GDM1 (cell line): ENCODE data around the gene CFDP1.
"Not testable (repeated sequence)": the region's sequence is repeated elsewhere in the genome, so short reads cannot be mapped to it uniquely, and the experiment has no call there.

ENCODE experiments used
- DNase-seq: peaks from one replicate; lab custom pipeline; 2025; lab: John Stamatoyannopoulos, UW

Gene CFDP1

DNA sequence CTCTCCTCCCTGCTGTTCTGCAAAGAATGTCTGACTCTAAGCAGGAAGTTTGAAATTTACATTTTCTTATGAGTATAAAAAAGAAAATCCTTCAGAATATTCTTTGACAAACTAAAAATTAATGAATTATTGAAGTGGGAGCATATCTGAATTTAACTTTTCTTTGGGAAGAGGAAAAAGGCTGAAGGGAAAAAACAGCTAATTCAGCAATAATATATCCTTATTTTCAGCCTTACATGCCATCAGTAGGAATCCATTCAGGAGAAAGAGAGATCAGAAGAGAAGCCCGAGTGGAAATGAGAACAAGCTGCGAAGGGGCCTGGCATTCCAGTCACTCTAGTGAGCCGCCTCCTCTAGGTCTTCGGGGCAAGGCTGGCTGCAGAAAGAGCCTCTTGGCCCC lies 140.1 kb downstream of the CFDP1 start:
- DNase-seq, result no peak

DNA sequence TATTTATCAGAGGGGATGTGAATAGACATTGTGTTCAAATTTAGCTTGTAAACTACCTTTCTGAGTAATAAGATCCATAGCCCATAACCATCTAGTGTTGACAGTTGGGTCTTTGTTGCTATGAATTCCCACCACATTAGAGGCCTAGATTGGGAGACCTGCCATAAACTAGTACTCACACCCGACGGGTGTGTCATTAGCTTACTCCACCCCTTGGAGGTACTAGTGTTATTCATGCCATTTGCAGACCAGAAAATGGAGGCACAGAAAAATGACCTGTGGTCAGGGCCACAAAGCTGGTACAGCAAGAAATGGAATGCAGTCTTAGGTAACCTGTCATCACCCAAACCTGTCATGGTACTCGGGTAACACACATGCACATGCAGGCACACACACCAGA lies 140.6 kb downstream of the CFDP1 start:
- no peak for DNase-seq

DNA sequence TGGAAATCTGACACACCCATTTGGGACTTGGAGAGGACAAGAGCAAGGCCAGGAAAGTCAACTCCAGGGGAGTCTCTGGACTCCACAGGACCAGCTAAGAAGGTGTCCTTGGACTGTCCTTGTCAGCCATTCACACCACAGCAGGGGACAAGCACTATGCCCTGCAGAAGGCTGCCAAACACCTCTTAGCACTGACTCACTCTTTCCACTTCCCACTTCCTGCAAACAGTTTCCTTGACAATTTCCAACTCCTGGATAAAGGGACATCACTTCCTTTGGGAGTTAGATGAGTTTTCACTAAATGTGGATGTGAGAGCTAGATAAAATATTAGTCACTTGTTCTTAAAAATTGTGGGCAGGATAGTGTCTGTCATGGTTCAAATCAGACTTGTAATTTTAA lies 144.1 kb downstream of the CFDP1 start:
- no peak for DNase-seq

DNA sequence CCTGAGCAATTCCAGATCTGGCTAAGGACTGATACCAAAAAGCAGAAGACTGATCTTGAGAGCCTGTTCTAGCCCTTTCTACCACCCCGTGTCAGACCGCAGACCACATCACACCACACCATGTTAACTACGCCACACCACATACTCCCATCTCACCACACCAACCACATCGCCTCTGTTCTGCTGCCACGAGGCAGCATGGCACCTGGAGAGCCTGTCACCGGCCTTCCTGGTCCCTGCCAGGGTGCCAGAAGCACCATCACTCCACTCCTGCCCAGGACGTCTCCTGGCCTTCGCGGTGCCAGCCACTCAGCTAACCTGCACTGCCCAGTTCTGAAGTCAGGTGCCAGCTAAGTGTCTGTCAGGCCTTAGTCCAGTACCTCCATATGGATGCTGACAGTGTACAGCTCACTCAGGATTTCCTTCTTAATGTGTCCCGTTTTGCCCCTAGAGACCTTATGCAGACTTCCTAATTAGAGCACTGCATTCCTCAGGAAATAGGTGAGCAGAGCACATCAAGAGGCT lies 144.6 kb downstream of the CFDP1 start:
- no peak for DNase-seq

DNA sequence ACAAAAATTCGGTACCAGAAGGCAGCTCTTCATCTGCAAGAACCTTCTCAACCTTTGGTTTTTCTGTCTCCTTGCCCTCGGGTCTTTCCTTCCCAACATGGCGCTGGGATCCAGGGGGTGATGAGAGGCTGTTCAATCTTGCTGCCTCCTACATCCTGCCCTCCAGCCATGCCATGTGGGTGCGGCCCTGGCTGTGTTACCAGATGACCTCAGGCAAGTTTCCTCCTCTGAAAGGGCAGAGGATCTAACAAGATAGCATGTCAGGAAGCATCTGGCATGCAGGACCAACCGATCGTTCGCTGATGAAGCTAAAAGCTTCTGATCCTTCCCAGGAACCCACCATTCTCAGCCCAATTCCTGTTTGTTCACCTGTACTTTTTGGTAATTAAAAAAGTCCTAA lies 145.1 kb downstream of the CFDP1 start:
- DNase-seq, result no peak

DNA sequence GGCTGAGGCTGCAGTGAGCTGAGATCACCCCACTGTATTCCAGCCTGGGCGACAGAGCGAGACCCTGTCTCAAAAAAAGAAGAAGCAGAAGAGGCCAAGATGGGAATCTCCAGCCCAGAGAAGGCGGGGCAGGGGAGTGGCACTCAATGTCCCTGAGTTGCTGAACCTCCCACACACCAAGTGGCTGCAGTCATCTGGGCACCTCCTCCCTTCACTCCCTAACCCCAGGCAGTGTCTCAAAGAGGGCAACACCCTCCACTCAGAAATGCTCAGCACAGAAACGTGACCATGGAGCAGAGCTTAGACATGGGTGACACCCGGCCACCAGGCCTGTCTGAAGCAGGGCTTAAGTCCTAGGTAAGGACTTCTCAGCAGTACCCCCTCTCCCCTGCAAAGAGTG lies 145.6 kb downstream of the CFDP1 start:
- DNase-seq, result no peak

DNA sequence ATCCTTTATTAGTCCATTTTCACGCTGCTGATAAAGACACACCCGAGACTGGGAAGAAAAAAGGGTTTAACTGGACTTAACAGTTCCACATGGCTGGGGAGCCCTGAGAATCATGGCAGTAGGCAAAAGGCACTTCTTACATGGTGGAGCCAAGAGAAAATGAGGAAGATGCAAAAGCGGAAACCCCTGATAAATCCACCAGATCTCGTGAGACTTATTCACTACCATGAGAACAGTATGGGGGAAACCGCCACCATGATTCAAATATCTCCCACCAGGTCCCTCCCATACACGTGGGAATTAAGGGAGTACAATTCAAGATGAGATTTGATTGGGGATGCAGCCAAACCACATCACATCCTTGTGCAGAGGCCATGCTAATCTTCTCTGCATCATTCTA lies 146.9 kb downstream of the CFDP1 start:
- no peak for DNase-seq

DNA sequence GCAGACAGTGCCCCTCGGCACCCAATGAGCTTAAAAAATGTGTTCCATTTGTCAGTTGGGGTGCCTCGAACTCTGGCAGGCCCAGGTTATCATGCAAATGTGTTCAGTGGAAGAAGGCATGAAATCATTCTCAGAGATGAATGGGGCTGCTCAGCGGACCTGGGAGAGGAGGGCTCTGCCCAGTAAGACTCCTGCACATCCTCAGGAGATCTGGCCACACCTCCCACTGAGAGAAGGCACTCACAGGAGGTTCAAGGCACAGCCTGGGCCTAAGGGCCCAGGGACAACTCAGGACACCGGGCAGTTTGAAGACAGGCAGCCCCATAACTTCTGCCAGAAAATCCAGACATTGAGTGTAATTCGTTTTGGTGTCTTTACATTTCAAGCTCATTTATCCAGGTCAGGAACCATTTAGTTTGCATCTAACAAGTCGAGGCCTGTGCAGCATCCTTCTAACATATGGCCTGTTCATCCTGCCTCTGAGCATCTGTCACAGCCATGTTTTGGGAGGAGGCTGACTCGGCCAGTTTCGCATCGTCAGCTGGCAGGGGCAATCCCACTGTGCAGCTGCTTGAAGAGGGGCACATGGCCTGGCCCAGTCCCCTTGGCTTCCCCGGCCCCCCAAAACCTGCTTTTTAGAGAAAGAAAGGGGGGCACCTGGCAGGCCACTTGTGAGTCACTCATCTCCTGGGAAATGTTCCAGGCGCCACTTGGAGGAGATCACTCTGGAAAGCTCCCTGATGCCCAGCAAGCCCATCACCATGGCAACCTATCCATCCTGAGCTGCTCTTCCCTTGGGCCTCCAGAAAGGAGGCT lies 150.6 kb downstream of the CFDP1 start:
- no peak for DNase-seq

DNA sequence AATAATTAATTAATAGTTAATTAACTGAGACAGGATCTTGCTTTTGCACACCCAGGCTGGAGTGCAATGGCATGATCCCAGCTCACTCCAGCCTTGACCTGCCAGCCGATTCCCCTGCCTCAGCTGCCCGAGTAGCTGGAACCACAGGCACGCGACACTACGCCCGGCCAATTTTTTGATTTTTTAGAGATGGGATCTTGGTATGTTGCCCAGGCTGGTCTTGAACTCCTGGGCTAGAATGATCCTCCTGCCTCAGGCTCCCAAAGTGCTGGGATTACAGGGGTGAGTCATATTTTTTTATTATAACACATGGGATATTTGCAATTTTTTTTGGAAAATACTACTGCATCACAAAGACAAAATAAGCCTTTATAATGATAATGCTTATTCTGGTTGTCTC lies 151.5 kb downstream of the CFDP1 start:
- no peak for DNase-seq

DNA sequence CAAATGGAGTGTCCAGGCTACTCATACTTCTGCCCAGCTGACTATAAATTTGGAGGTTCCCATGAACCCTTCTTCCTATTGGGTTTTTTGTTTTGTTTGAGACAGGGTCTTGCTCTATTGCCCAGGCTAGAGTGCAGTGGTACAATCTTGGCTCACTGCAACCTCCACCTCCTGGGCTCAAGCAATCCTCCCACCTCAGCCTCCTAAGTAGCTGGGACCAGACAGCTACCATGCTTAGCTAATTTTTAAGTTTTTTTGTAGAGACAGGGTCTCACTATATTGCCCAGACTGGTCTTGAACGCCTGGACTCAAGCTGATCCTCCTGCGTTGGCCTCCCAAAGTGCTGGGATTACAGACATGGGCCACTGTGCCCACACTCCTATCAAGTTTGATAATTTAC lies 152.3 kb downstream of the CFDP1 start:
- not testable (repeated sequence) for DNase-seq

DNA sequence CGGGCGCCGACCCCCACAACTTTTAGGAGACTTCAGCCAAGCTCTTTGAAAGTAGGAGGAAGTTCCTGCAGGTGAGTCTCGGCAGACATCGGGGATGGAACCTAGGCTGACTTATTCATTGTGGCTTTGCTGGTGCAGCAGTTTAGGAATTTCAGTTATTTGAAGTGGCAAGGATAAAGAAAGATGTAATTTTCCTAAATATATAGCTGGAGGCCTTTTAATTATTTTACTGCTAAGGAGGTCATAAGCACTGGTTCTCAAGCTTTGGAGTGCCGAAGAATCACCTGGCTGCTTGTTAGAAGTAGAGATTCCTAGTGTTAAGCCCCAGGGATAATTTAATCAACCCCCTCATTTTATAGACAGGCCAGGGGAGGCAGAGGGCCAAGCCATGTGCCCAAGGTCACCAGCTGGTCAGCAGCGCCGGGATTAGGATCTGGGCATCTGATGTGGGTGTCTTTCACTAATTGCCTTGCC lies 152.9 kb downstream of the CFDP1 start:
- DNase-seq, result no peak

DNA sequence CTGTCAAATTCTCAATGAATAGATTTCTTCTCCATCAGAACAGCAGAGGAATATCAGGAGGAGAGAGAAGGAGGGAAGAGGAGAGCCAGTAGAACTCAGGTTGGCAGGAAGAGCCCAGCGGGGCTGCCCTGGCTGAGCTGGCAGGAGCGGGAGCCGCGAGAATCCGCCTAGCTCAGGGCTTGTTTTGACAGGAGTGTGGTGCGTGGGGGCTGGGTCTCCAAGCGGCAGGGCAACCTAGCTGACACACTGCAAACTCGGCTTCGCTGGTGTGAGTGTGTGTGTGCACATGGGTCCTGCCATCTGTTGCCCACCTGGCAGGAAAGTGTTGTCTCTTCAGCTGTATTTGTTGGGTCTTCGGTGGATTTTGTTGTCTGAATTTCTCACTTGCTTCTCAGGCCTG lies 154.0 kb downstream of the CFDP1 start:
- DNase-seq, result no peak

DNA sequence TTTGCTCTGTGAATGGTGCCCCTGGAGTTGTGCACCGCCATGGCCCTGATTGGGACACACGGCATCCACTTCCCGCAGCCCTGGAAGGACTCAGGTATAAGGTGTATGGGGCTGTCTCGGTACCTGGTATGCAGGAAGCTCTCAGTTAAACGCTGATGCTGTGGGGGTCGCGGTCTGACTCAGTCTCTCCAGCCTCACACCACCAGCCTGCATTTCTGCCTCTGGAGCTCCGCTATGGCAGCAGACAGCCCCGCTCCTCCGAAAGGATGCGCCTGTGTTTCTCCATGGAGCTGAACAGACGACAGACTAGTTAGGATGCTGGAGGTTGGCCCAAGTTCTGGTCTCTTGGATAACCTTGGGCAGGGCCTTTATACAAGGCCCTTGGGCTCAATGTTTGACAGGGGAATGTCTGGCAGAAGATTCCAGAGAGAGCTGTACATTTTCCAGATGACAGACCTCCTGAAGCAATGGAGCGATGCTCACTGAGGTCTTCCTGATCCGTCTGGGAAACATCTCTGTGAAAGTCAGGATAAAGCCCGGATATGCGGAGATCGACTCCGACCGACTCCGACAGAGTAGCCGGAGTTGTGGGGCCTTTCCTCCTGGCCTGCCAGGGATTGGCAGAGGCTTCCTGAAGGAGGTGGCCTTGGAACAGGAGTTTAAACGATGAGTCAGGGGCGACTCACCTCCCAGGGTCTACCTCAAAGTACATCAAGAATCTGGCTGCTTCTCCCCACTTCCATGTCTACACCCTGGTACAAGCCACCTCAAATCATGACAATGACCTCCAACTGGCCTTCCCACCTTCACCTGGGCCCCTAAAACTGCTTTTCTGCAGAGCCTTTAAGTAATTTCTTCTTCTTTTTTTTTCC lies 160.0 kb downstream of the CFDP1 start:
- no peak for DNase-seq

DNA sequence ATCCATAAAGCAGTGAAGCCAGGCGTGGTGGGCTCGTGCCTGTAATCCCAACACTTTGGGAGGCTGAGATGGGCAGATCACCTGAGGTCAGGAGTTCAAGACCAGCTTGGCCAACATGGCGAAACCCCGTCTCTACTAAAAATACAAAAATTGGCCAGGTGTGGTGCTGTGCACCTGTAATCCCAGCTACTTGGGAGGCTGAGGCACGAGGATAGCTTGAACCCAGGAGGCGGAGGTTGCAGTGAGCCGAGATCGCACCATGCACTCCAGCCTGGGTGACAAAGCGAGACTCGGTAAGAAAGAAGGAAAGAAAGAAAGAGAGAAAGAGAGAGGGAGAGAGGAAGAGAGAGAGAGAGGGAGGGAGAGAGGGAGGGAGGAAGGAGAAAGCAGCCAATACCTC lies 160.7 kb downstream of the CFDP1 start:
- DNase-seq, result not testable (repeated sequence)

DNA sequence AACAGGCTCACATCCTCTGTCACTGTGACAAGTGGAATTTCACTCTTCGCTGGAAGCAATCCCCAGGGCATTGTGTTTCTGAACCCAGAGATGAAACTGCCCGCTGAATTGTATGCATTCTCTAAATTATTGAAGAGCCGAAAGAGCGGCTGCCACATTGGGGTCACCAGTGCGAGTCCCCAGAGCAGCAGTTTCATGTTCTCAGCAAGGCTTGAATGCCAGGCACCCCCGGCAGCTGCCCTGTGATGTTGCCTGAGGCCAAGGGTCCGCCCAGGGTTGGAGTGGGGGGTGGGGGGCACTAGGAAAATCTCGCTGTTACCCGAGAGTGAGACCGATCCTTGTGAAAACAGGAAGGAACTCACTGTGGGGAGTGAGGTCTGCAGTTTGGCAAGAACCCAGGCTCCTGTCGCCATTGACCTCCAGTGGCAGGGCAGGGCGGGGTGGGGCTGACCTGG lies 161.2 kb downstream of the CFDP1 start:
- no peak for DNase-seq

DNA sequence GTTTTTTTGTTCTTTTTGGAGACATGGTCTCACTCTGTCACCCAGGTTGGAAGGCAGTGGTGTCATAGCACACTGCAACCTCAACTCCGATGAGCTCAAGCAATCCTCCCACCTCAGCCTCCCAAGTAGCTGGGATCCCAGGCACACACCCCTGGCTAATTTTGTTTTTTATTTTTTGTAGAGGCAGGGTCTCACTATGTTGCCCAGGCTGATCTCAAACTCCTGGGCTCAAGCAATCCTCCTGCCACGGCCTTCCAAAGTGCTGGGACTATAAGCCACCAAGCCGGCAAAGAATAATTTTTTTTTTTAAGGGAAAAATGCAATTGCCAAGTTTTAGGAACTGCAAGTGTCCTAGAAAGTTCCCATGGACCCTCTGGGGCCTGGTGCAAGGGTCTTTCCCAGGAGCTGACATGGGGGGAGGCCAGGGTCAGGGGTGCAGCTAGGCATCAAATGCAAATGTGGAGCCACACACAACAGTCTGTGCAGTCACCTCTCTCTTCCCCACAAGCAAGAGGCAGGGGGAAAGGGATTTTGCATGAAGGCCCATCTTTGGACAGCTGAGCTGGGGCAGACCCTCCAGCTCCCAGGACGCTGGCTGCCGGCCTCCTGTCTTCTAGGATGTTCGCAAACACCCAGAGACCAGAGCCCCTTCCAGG lies 161.7 kb downstream of the CFDP1 start:
- no peak for DNase-seq

DNA sequence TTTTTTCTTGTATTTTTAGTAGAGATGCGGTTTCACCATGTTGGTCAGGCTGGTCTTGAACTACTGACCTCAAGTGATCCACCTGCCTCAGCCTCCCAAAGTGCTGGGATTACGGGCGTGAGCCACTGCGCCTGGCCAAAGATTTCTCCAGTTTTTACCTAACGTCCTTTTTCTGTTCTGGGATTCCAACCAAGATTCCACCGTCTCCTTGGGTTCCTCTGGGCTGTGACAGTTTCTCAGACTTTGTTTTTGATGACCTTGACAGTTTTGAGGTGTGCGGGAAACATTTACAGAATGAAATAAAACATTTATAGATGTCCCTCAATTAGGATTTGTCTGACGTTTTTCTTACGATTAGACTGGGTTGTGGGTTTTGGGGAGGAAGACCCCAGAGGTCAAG lies 163.9 kb downstream of the CFDP1 start:
- DNase-seq, result not testable (repeated sequence)

DNA sequence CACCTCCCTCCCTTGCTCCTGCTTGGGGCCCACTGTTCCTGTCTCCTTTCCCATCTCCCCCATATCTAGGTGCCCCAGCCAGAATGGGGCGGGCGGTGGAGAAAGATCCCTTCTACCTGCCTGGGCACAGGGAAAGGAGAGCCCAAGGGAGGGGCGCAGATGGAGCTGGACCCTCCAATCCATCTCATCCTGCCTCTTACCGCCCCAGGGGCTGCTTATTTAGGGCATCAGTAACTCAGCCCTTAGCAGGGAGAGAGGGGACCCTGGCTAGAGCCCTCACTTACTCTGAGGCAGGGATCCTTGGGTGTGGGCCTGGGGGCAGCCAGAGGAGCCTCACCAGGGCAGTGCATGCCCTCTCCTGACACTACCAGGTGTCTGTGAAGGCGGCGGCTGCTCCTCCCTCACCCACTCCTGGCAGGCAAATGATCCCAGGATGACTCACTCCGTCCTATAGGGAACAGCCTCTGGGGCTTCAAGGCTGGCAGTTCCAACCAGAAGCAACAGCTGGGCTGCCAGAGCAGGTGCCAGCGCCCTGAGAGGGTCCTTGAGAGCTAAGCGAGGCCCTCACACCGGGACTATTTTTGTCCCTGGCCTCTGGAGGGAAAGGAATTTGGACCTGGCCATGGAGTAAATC lies 165.6 kb downstream of the CFDP1 start:
- no peak for DNase-seq

DNA sequence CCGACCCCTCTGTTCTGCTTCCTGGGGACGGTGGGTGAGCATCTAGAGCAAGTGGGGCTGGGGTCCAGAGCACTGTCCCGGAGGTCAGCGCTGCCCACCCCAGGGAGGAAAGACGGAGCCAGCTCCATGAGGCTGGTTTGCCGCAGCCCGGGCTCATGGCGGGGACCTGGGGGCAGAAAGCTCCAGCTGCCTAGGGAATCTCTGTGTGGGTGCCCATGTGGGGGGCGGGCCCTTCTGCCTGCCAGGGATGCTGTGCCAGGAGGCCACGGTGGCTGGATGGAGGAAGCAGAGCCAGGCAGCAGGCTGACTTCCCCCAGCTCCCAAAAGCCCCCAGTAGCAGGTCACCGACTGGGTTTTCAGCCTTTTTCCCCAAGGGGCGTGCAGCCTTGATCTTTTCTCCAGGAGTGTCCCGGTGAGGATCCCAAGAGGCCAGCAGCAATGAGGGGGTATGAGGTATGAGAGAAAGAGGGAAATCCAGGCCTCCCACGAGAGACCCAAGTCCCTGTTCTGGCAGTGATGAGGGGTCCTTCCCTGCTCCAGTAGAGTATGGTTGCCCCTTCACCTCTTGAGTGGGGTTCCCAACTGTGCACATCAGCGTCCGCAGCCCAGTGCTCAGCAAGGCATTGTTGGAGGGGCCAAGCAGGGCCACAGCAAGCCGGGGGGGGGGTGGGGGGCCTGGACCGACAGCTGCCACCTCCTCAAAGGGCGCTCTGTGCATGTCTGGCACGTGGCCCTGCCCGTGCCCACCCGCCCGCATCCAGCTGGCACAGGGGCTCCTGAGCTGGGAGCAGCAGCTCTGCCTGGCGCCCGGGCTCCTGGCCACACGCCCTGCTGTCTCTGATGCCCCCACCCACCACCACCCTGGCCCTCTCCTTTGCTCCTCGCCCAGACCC lies 166.3 kb downstream of the CFDP1 start:
- DNase-seq, result no peak

DNA sequence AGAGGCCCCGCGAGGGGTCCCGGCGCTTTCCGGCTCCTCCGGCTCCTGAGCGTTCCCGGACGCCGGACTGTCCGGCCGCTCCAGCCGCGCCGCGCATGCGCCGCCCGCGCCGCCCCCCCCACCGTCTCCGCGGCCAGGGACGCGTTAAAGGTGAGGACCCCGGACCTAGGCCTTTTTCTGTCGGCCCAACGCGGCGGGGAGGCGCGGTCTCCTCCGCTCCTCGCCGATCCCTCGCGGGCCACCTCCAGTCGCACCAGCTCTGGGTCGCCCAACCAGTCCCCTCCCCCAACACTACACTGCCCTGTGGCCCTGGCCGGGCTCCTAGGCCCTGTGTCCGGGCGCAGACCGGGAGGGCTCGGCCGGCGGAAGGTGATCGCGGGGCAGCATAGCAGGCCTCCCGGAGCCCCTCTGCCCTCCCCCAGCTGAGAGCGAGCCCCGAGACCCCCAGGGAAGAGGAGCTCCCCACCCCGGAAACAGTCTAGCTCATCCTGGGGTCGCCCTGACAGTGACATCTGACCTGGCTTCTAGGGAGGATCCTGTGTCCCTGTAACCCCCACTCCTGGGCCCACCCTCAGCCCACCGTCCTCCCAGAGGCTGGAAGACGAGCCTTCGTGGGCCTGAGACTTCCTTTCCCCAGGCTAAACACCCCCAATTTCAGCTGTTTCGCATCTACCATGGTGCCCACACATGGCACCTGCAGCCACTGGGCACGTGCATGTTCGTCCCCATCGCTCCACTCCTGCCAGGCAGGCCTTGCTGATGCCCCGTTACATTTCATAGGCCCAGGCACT lies 167.2 kb downstream of the CFDP1 start:
- no peak for DNase-seq
